IMR-90 (cell line): ENCODE data around the gene FGFRL1. TPM values are rescaled to one million over a fixed set of nuclear protein-coding genes. Genes with fewer than 3 reads are reported as not detected.
A peak's percentile ranks its signal among the peaks of the same experiment; 100 is the strongest.

Source experiments
- ATAC-seq: fragments of 200-7000 bp; cut with Tn5 transposase; 2 replicates; pipeline ENCODE4 v1.9.1; 2020; ENCODE audit warnings: low read depth, mild to moderate bottlenecking, moderate library complexity
- BruUV-seq: library from RNA; stranded (reverse); fragments of 400-500 nt; replicated peaks from 2 replicates; lab custom pipeline; 2021; lab: Mats Ljungman, UMichigan
- CTCF ChIA-PET: fragments of 300-600 bp; formaldehyde crosslinking; extraction: SDS; loops from one replicate; lab custom pipeline; 2021; ENCODE audit warnings: antibody characterized with exemption; lab: Yijun Ruan, JAX
- POLR2A ChIA-PET: fragments of 300-600 bp; sonication (Branson Sonifier 250); formaldehyde crosslinking; loops from one replicate; lab custom pipeline; 2022; ENCODE audit warnings: antibody characterized with exemption; ENCODE audit not compliant: unreplicated experiment; lab: Charles Lee
- DNase-seq: peaks from one replicate; pipeline ENCODE4 v3.0.0; 2013
- H2AFZ ChIP-seq: replicated peaks from 2 replicates; pipeline ENCODE3; 2013; ENCODE audit warnings: low read length, mild to moderate bottlenecking; ENCODE audit not compliant: poor library complexity
- H2AK5ac ChIP-seq: 2 replicates; pipeline ENCODE4 v1.6.1; 2013; ENCODE audit warnings: low read depth, low read length, inconsistent platforms
- H2AK9ac ChIP-seq: replicated peaks from 2 replicates; pipeline ENCODE3; 2013; ENCODE audit warnings: mild to moderate bottlenecking, low read depth, low read length, moderate library complexity; ENCODE audit not compliant: poor library complexity
- H2BK120ac ChIP-seq: 2 replicates; pipeline ENCODE4 v1.6.1; 2013; ENCODE audit warnings: low read depth, low read length, inconsistent platforms
- H2BK15ac ChIP-seq: 3 replicates; pipeline ENCODE4 v1.6.1; 2013; ENCODE audit warnings: low read depth, low read length, inconsistent platforms
- H2BK20ac ChIP-seq: 2 replicates; pipeline ENCODE4 v1.6.1; 2013; ENCODE audit warnings: low read depth, mild to moderate bottlenecking, inconsistent platforms, low read length, moderate library complexity
- H2BK5ac ChIP-seq: 2 replicates; pipeline ENCODE4 v1.6.1; 2013; ENCODE audit warnings: mild to moderate bottlenecking, low read depth, low read length, inconsistent platforms; ENCODE audit not compliant: poor library complexity, severe bottlenecking
- H3K14ac ChIP-seq: replicated peaks from 2 replicates; pipeline ENCODE4 v1.6.1; 2013; ENCODE audit warnings: low read depth, low read length, inconsistent platforms
- H3K18ac ChIP-seq: 2 replicates; pipeline ENCODE4 v1.6.1; 2013; ENCODE audit warnings: low read depth, low read length, control low read depth
- H3K23ac ChIP-seq: 2 replicates; pipeline ENCODE4 v1.6.1; 2013; ENCODE audit warnings: low read depth, low read length, inconsistent platforms
- H3K27ac ChIP-seq: 2 replicates; pipeline ENCODE4 v1.5.1; 2013; ENCODE audit warnings: mild to moderate bottlenecking, control low read depth, low read length; ENCODE audit not compliant: insufficient read depth
- H3K27me3 ChIP-seq: 2 replicates; pipeline ENCODE4 v1.6.1; 2013; ENCODE audit warnings: low read length; ENCODE audit not compliant: control insufficient read depth, insufficient read depth
- H3K36me3 ChIP-seq: 2 replicates; pipeline ENCODE4 v1.6.1; 2013; ENCODE audit warnings: low read length, mixed read lengths; ENCODE audit not compliant: control insufficient read depth, insufficient read depth
- H3K4ac ChIP-seq: 2 replicates; pipeline ENCODE4 v1.6.1; 2013; ENCODE audit warnings: low read depth, low read length, inconsistent platforms
- H3K4me1 ChIP-seq: 2 replicates; pipeline ENCODE4 v1.6.1; 2013; ENCODE audit warnings: low read length, mixed read lengths; ENCODE audit not compliant: control insufficient read depth, insufficient read depth
- H3K4me2 ChIP-seq: 2 replicates; pipeline ENCODE4 v1.6.1; 2013; ENCODE audit warnings: low read depth, mild to moderate bottlenecking, control low read depth, low read length, moderate library complexity
- H3K4me3 ChIP-seq: 2 replicates; pipeline ENCODE4 v1.5.1; 2013; ENCODE audit warnings: low read depth, mild to moderate bottlenecking, control low read depth, low read length, moderate library complexity; ENCODE audit not compliant: insufficient read depth
- H3K56ac ChIP-seq: 2 replicates; pipeline ENCODE4 v1.6.1; 2013; ENCODE audit warnings: low read length, inconsistent platforms; ENCODE audit not compliant: insufficient read depth; ENCODE audit errors: extremely low read depth
- H3K79me1 ChIP-seq, 2 experiments: 2 replicates each; pipeline ENCODE4 v1.6.1; 2013; ENCODE audit warnings: low read length in 2 of 2, inconsistent platforms in 1 of 2, low read depth in 1 of 2
- H3K9ac ChIP-seq: 2 replicates; pipeline ENCODE4 v1.6.1; 2013; ENCODE audit warnings: low read depth, low read length, control low read depth
- H3K9me1 ChIP-seq: 2 replicates; pipeline ENCODE4 v1.6.1; 2013; ENCODE audit warnings: low read length, inconsistent platforms; ENCODE audit not compliant: insufficient read depth
- H3K9me3 ChIP-seq: 2 replicates; pipeline ENCODE4 v1.6.1; 2013; ENCODE audit warnings: low read length; ENCODE audit not compliant: control insufficient read depth, insufficient read depth
- H4K20me1 ChIP-seq: 2 replicates; pipeline ENCODE4 v1.6.1; 2013; ENCODE audit warnings: low read length, inconsistent platforms; ENCODE audit not compliant: insufficient read depth
- H4K5ac ChIP-seq: 2 replicates; pipeline ENCODE4 v1.6.1; 2013; ENCODE audit warnings: mild to moderate bottlenecking, low read depth, low read length, control low read depth
- H4K8ac ChIP-seq, 2 experiments: 2 replicates each; pipeline ENCODE4 v1.6.1; 2013; ENCODE audit warnings: low read depth in 2 of 2, low read length in 2 of 2, control low read depth in 1 of 2, inconsistent platforms in 1 of 2
- H4K91ac ChIP-seq: 2 replicates; pipeline ENCODE4 v1.6.1; 2013; ENCODE audit warnings: low read depth, low read length, inconsistent platforms; ENCODE audit not compliant: insufficient read depth
- BHLHE40 ChIP-seq: fragments of 150-350 bp; IDR thresholded peaks from 2 replicates; pipeline ENCODE4 v1.6.1; 2016; ENCODE audit warnings: mild to moderate bottlenecking, low read depth, low read length
- CEBPB ChIP-seq: IDR thresholded peaks from 2 replicates; pipeline ENCODE4 v1.6.1; 2012; ENCODE audit warnings: low read depth, low read length, improper control_type of control experiment
- CHD1 ChIP-seq: IDR thresholded peaks from 2 replicates; pipeline ENCODE4 v1.6.1; 2012; ENCODE audit warnings: low read depth, low read length, improper control_type of control experiment
- CTCF ChIP-seq: conservative IDR thresholded peaks from 2 replicates; pipeline ENCODE4 v1.5.1; 2012; ENCODE audit warnings: mild to moderate bottlenecking, low read depth, low read length, improper control_type of control experiment
- ELK1 ChIP-seq: fragments of 150-350 bp; IDR thresholded peaks from 2 replicates; pipeline ENCODE4 v1.6.1; 2016; ENCODE audit warnings: low read depth, mild to moderate bottlenecking, low read length, moderate library complexity, borderline replicate concordance
- FOS ChIP-seq: fragments of 150-350 bp; IDR thresholded peaks from 2 replicates; pipeline ENCODE4 v1.6.1; 2016; ENCODE audit warnings: low read depth, low read length
- MAFK ChIP-seq: IDR thresholded peaks from 2 replicates; pipeline ENCODE4 v1.6.1; 2012; ENCODE audit warnings: low read depth, low read length, improper control_type of control experiment
- MAZ ChIP-seq: IDR thresholded peaks from 2 replicates; pipeline ENCODE4 v1.6.1; 2012; ENCODE audit warnings: low read depth, mild to moderate bottlenecking, low read length, improper control_type of control experiment, moderate library complexity, borderline replicate concordance
- MXI1 ChIP-seq: IDR thresholded peaks from 2 replicates; pipeline ENCODE4 v1.6.1; 2012; ENCODE audit warnings: low read depth, mild to moderate bottlenecking, low read length, moderate library complexity, borderline replicate concordance
- NFE2L2 ChIP-seq: fragments of 150-350 bp; IDR thresholded peaks from 2 replicates; pipeline ENCODE4 v1.6.1; 2016; ENCODE audit warnings: low read depth, mild to moderate bottlenecking, low read length
- POLR2A ChIP-seq: IDR thresholded peaks from 2 replicates; pipeline ENCODE4 v1.6.1; 2012; ENCODE audit warnings: mild to moderate bottlenecking, low read depth, low read length
- RAD21 ChIP-seq: IDR thresholded peaks from 2 replicates; pipeline ENCODE4 v1.6.1; 2012; ENCODE audit warnings: low read length, improper control_type of control experiment
- RCOR1 ChIP-seq: IDR thresholded peaks from 2 replicates; pipeline ENCODE4 v1.6.1; 2012; ENCODE audit warnings: mild to moderate bottlenecking, low read length, improper control_type of control experiment; ENCODE audit not compliant: insufficient replicate concordance
- RFX5 ChIP-seq: IDR thresholded peaks from 2 replicates; pipeline ENCODE4 v1.8.0; 2012; ENCODE audit warnings: low read depth, mild to moderate bottlenecking, low read length, moderate library complexity
- SMC3 ChIP-seq: fragments of 150-350 bp; IDR thresholded peaks from 2 replicates; pipeline ENCODE4 v1.6.1; 2016; ENCODE audit warnings: low read depth, mild to moderate bottlenecking, antibody characterized with exemption, low read length, moderate library complexity
- WGBS, 2 experiments: methylation state at CpG; one replicate each; pipeline versions ENCODE4 v1.1.5 to v1.1.7; 2013; ENCODE audit warnings: missing lambda C conversion rate in 2 of 2; ENCODE audit not compliant: insufficient read length in 1 of 2; ENCODE audit errors: extremely low coverage in 2 of 2; 5-methylcytosine and 5-hydroxymethylcytosine counted together
- dilution Hi-C: fragments of 300-500 bp; cut with HindIII; formaldehyde crosslinking; loops from one replicate; pipeline ENCODE4 v1.14.3; 2018; ENCODE audit warnings: low sequenced_read_pairs; ENCODE audit not compliant: unreplicated experiment
- in situ Hi-C: fragments of 300-500 bp; cut with MboI; formaldehyde crosslinking; loops from 3 replicates; pipeline ENCODE4 v1.14.3; 2019; ENCODE audit warnings: low sequenced_read_pairs, inconsistent platforms, mixed read lengths
- intact Hi-C: fragments of 100-400 bp; cut with micrococcal nuclease; formaldehyde crosslinking; loops from 2 replicates; pipeline ENCODE4 v1.10.0; 2022
- polyA plus RNA-seq, 3 experiments: library from polyadenylated mRNA; depleted of rRNA; stranded (reverse); fragments of >200 nt; gene quantifications; 2 replicates each; pipeline ENCODE4 v1.2.3, GENCODE V29; 2012; ENCODE audit warnings: low replicate concordance in 1 of 3
- total RNA-seq: library from RNA; depleted of rRNA; stranded (reverse); fragments of >200 nt; gene quantifications from 2 replicates; pipeline ENCODE4 v1.2.3, GENCODE V29; 2012

Gene FGFRL1
- total and polyA plus RNA-seq, 2 of the 4 experiments (the other 2 are of a cell fraction), result 49.3 to 78.8 TPM

DNA sequence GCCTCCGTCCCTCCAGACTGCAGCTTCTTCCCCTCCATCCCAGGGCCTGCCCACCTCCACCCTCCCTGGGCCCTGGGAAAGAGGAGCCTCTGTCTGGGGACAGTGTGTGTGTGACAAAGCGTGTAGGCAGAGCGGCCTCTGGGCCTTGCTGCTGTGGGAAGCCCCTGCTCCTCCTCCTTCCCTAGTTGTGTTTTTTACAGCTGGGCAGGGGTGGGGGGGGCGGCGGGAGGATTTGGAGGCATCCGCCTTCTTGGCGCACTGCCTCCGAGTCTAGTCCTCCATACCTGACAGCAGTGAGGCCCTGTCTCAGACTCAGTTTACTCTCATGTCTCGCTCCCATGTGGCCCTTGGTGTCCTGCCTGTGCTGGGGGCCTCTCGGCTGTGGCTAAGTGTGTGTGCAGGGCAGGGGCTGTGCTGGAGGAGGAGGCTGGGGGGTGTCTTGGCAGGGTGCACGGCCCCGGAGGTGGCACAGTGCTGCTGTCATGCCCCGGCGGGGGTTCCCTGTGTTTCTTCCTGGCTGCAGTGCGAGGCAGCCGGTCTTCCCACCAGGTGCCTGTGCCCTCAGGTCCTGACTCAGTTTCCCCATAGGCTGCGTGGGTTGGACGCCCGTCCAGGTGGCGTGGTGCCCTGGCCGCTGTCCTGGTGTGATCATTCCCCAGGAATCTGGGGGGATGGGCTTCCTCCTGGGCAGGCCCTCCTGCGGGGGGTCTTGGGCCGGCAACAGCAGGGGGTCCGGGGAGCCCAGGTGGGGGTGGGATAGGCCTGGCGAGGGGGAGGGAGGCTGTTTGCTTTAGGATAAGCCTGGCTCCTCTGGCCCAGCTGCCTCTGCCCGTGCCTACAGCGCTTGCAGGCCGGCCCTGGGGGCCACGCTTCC, 7.0 kb downstream of the FGFRL1 start:
- H2AFZ ChIP-seq, result peak overlapping the region; percentile 43
- H2AK9ac ChIP-seq, result no peak overlapping the region
- H4K91ac ChIP-seq, result no peak overlapping the region
- H2AK5ac ChIP-seq, result no peak overlapping the region
- H4K20me1 ChIP-seq, result peaks cover 21% of the 10 kb centered on the region
- intact Hi-C loops, result no loop called here
- H3K56ac ChIP-seq, result no peak overlapping the region
- no peaks in the 10 kb centered on the region for H3K9me1 ChIP-seq
- ChIA-PET CTCF (no interaction called here), POLR2A (no interaction called here)
- H2BK5ac ChIP-seq, result no peak overlapping the region
- no peaks in the 10 kb centered on the region for H3K9me3 ChIP-seq
- no peak overlapping the region for H3K27ac ChIP-seq
- H3K9ac ChIP-seq, result no peak overlapping the region
- in situ Hi-C loops, result no loop called here
- no peak overlapping the region for H3K23ac ChIP-seq
- peaks cover 3% of the 10 kb centered on the region; the same call in 1 of the 2 replicates for H3K36me3 ChIP-seq
- H2BK20ac ChIP-seq, result no peak overlapping the region
- H3K4me2 ChIP-seq, result no peak overlapping the region
- no peak overlapping the region for H3K4ac ChIP-seq
- H3K14ac ChIP-seq, result no peak overlapping the region
- H4K5ac ChIP-seq, result no peak overlapping the region
- H3K4me3 ChIP-seq, result no peak overlapping the region
- no peak for DNase-seq
- no peak overlapping the region for H2BK15ac ChIP-seq
- peaks cover 0 to 9% of the 10 kb centered on the region in 2 experiments; a peak in 1 of 4 replicates for H3K79me1 ChIP-seq
- no peaks in the 10 kb centered on the region; the same call in 1 of the 2 replicates for H3K4me1 ChIP-seq
- no peaks in the 10 kb centered on the region for H3K27me3 ChIP-seq
- no peak for ATAC-seq
- dilution Hi-C loops, result no loop called here
- no peak overlapping the region for H4K8ac ChIP-seq
- no peak overlapping the region for H2BK120ac ChIP-seq
- WGBS, 2 experiments, result 72% methylated on average over 6 of the region's 29 CpGs; no CpG with 5 or more reads in 1 of the 2 experiments
- no TSS peak for BruUV-seq
- no peak overlapping the region for H3K18ac ChIP-seq
- TF ChIP-seq MAZ, result no peak
- TF ChIP-seq MXI1, result no peak
- no peak for TF ChIP-seq RCOR1
- TF ChIP-seq RAD21, result no peak
- TF ChIP-seq CEBPB, result no peak
- no peak for TF ChIP-seq CHD1
- no peak for TF ChIP-seq BHLHE40
- no peak for TF ChIP-seq FOS
- TF ChIP-seq ELK1, result no peak
- no peak for TF ChIP-seq POLR2A
- TF ChIP-seq RFX5, result no peak
- no peak for TF ChIP-seq CTCF
- TF ChIP-seq SMC3, result no peak
- no peak for TF ChIP-seq NFE2L2
- TF ChIP-seq MAFK, result no peak
